Measurements from ENCODE around the gene ALDH1L2.

- TF ChIP-seq POLR2A (IDR thresholded peaks at IDR 0.05) = no peak
- TF ChIP-seq, protein P1, sequence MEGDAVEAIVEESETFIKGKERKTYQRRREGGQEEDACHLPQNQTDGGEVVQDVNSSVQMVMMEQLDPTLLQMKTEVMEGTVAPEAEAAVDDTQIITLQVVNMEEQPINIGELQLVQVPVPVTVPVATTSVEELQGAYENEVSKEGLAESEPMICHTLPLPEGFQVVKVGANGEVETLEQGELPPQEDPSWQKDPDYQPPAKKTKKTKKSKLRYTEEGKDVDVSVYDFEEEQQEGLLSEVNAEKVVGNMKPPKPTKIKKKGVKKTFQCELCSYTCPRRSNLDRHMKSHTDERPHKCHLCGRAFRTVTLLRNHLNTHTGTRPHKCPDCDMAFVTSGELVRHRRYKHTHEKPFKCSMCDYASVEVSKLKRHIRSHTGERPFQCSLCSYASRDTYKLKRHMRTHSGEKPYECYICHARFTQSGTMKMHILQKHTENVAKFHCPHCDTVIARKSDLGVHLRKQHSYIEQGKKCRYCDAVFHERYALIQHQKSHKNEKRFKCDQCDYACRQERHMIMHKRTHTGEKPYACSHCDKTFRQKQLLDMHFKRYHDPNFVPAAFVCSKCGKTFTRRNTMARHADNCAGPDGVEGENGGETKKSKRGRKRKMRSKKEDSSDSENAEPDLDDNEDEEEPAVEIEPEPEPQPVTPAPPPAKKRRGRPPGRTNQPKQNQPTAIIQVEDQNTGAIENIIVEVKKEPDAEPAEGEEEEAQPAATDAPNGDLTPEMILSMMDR (IDR thresholded peaks at IDR 0.05) = no peak
These were observed 6.1 kb upstream of the ALDH1L2 start for GRCh38 chr12:105090361-105090760.

Measured in suprapubic skin (tissue), 3 donors.